Subcutaneous abdominal adipose tissue (tissue), 5 donors: Measurements from ENCODE around the gene ASXL1.
"Not testable (repeated sequence)": the region's sequence is repeated elsewhere in the genome, so short reads cannot be mapped to it uniquely, and the experiment has no call there.

Experiments
- H3K27ac ChIP-seq: one replicate; pipeline ENCODE4 v1.7.0; 2013; ENCODE audit warnings: low read depth, mild to moderate bottlenecking, inconsistent platforms, low read length, moderate library complexity
- H3K27me3 ChIP-seq, 5 donors: one replicate each; pipeline ENCODE4 v1.7.0; 2013; ENCODE audit warnings: low read length in 5 of 5, inconsistent platforms in 1 of 5; ENCODE audit not compliant: control insufficient read depth in 5 of 5, insufficient read depth in 4 of 5
- H3K36me3 ChIP-seq, 5 donors: one replicate each; pipeline ENCODE4 v1.7.0; 2013; ENCODE audit warnings: low read length in 5 of 5; ENCODE audit not compliant: control insufficient read depth in 5 of 5, insufficient read depth in 5 of 5
- H3K4me1 ChIP-seq, 5 donors: one replicate each; pipeline ENCODE4 v1.7.0; 2013; ENCODE audit warnings: low read length in 5 of 5, mild to moderate bottlenecking in 3 of 5, moderate library complexity in 1 of 5; ENCODE audit not compliant: control insufficient read depth in 5 of 5, insufficient read depth in 5 of 5
- H3K4me3 ChIP-seq, 5 donors: one replicate each; pipeline ENCODE4 v1.7.0; 2013; ENCODE audit warnings: low read length in 5 of 5, low read depth in 1 of 5
- H3K9ac ChIP-seq, 5 donors: one replicate each; pipeline ENCODE4 v1.7.0; 2013; ENCODE audit warnings: low read length in 5 of 5, mild to moderate bottlenecking in 4 of 5, moderate library complexity in 3 of 5
- H3K9me3 ChIP-seq, 5 donors: one replicate each; pipeline ENCODE4 v1.7.0; 2013; ENCODE audit warnings: low read length in 5 of 5; ENCODE audit not compliant: control insufficient read depth in 5 of 5
- donor health status: healthy.
- donor health status: healthy.
- donor health status: healthy.
- donor health status: healthy.
- donor health status: healthy.

Gene ASXL1

GRCh38 chr20:32357869-32358631 is at the start of gene ASXL1:
TSS of gene ASXL1 (plus strand) at chr20:32358331. CDS start at chr20:32358776, 445 bp downstream.
- Histone ChIP-seq H3K4me1 (peaks cover 2 to 50% (median 39%) of the 10 kb centered on the region in 5 donors), H3K9ac (peak within 1 kb of the TSS; percentile 96 to 99 (median 97)), H3K9me3 (no peaks in the 10 kb centered on the region), H3K27me3 (no peaks in the 10 kb centered on the region), H3K4me3 (peak within 1 kb of the TSS; percentile 86 to 100 (median 94)), H3K36me3 (no peaks in the 10 kb centered on the region), H3K27ac (peak within 1 kb of the TSS; percentile 97)

GRCh38 chr20:32312718-32313424 is 45.3 kb upstream of the ASXL1 start:
- Histone ChIP-seq H3K36me3 (peaks cover 0 to 33% (median 31%) of the 10 kb centered on the region in 5 donors), H3K27me3 (no peaks in the 10 kb centered on the region), H3K9me3 (no peaks in the 10 kb centered on the region), H3K27ac (no peak overlapping the region), H3K4me1 (peaks cover 0 to 8% (median 6%) of the 10 kb centered on the region in 5 donors), H3K4me3 (no peak overlapping the region), H3K9ac (no peak overlapping the region)

- H3K9ac ChIP-seq: no peak overlapping the region
- H3K27ac ChIP-seq: no peak overlapping the region
- peaks cover 0 to 8% (median 6%) of the 10 kb centered on the region in 5 donors for H3K4me1 ChIP-seq
- H3K4me3 ChIP-seq: no peak overlapping the region
- peaks cover 0 to 38% (median 34%) of the 10 kb centered on the region in 5 donors for H3K36me3 ChIP-seq
- H3K9me3 ChIP-seq: no peaks in the 10 kb centered on the region
- H3K27me3 ChIP-seq: no peaks in the 10 kb centered on the region
These were observed 43.4 kb upstream of the ASXL1 start for GRCh38 chr20:32314768-32315167.

- H3K27me3 ChIP-seq: no peaks in the 10 kb centered on the region
- H3K36me3 ChIP-seq: peaks cover 0 to 32% (median 28%) of the 10 kb centered on the region in 5 donors
- H3K9me3 ChIP-seq: no peaks in the 10 kb centered on the region
- peaks cover 0 to 8% (median 6%) of the 10 kb centered on the region in 5 donors for H3K4me1 ChIP-seq
- H3K9ac ChIP-seq: no peak overlapping the region
- H3K27ac ChIP-seq: no peak overlapping the region
- H3K4me3 ChIP-seq: no peak overlapping the region
These were observed 42.7 kb upstream of the ASXL1 start for GRCh38 chr20:32315399-32315798.

- no peak overlapping the region for H3K27ac ChIP-seq
- peaks cover 0 to 8% (median 6%) of the 10 kb centered on the region in 5 donors for H3K4me1 ChIP-seq
- H3K9ac ChIP-seq: no peak overlapping the region
- H3K36me3 ChIP-seq: peaks cover 0 to 27% (median 23%) of the 10 kb centered on the region in 5 donors
- H3K9me3 ChIP-seq: no peaks in the 10 kb centered on the region
- no peaks in the 10 kb centered on the region for H3K27me3 ChIP-seq
- H3K4me3 ChIP-seq: no peak overlapping the region
These were observed 42.2 kb upstream of the ASXL1 start for GRCh38 chr20:32315891-32316290.

GRCh38 chr20:32316667-32317066 is 41.5 kb upstream of the ASXL1 start:
- peaks cover 0 to 25% (median 20%) of the 10 kb centered on the region in 5 donors for H3K36me3 ChIP-seq

GRCh38 chr20:32319100-32319499 is 39.0 kb upstream of the ASXL1 start:
- Histone ChIP-seq H3K36me3 (peaks cover 0 to 25% (median 18%) of the 10 kb centered on the region in 5 donors), H3K27ac (no peak overlapping the region)

More at GRCh38 chr20:32316667-32317066, 41.5 kb upstream of the ASXL1 start:
- Histone ChIP-seq H3K9me3 (no peaks in the 10 kb centered on the region), H3K9ac (no peak overlapping the region), H3K27me3 (no peaks in the 10 kb centered on the region), H3K27ac (no peak overlapping the region), H3K4me3 (no peak overlapping the region), H3K4me1 (peaks cover 0 to 8% (median 6%) of the 10 kb centered on the region in 5 donors)

GRCh38 chr20:32320305-32320704 is 37.8 kb upstream of the ASXL1 start:
- Histone ChIP-seq H3K4me3 (no peak overlapping the region), H3K9me3 (no peaks in the 10 kb centered on the region), H3K27ac (no peak overlapping the region), H3K36me3 (peaks cover 0 to 25% (median 18%) of the 10 kb centered on the region in 5 donors), H3K9ac (no peak overlapping the region), H3K4me1 (no peaks in the 10 kb centered on the region), H3K27me3 (no peaks in the 10 kb centered on the region)

More at GRCh38 chr20:32319100-32319499, 39.0 kb upstream of the ASXL1 start:
- H3K4me1 ChIP-seq: peaks cover 0 to 8% (median 6%) of the 10 kb centered on the region in 5 donors
- H3K27me3 ChIP-seq: no peaks in the 10 kb centered on the region
- no peak overlapping the region for H3K9ac ChIP-seq
- no peak overlapping the region for H3K4me3 ChIP-seq
- H3K9me3 ChIP-seq: no peaks in the 10 kb centered on the region

- H3K9me3 ChIP-seq: no peaks in the 10 kb centered on the region
- no peaks in the 10 kb centered on the region for H3K4me1 ChIP-seq
- H3K4me3 ChIP-seq: no peak overlapping the region
- H3K9ac ChIP-seq: no peak overlapping the region
- peaks cover 0 to 20% (median 14%) of the 10 kb centered on the region in 5 donors for H3K36me3 ChIP-seq
- no peaks in the 10 kb centered on the region for H3K27me3 ChIP-seq
- H3K27ac ChIP-seq: no peak overlapping the region
These were observed 36.7 kb upstream of the ASXL1 start for GRCh38 chr20:32321390-32321789.

- not testable (repeated sequence) for H3K4me3 ChIP-seq
These were observed 35.9 kb upstream of the ASXL1 start for GRCh38 chr20:32322260-32322659.

More at GRCh38 chr20:32322260-32322659, 35.9 kb upstream of the ASXL1 start:
- not testable (repeated sequence) for H3K9me3 ChIP-seq, H3K27me3 ChIP-seq, H3K9ac ChIP-seq, H3K27ac ChIP-seq, H3K4me1 ChIP-seq
- peaks cover 6 to 18% (median 11%) of the 10 kb centered on the region in 5 donors for H3K36me3 ChIP-seq
